Esophagus muscularis mucosa (tissue), 3 donors: Measurements from ENCODE around the gene MAMDC2.

Source experiments
- CTCF ChIP-seq, 3 experiments: fragments of 200-600 bp in 2 of 3; fragments of 450-650 bp in 1 of 3; sonication (generic) in 2 of 3; IDR thresholded peaks; one replicate each; pipeline ENCODE4 v1.5.1; 2017 to 2019; ENCODE audit warnings: antibody characterized with exemption in 3 of 3, mild to moderate bottlenecking in 2 of 3, moderate library complexity in 1 of 3
- POLR2A ChIP-seq: fragments of 450-650 bp; IDR thresholded peaks from one replicate; pipeline ENCODE4 v1.6.1; 2017; ENCODE audit warnings: antibody characterized with exemption, moderate library complexity, mild to moderate bottlenecking, low read depth
- POLR2AphosphoS5 ChIP-seq, 2 donors: sonication (generic); formaldehyde crosslinking; IDR thresholded peaks; one replicate each; pipeline ENCODE4 v1.6.1; 2017; ENCODE audit warnings: antibody characterized with exemption in 2 of 2

DNA sequence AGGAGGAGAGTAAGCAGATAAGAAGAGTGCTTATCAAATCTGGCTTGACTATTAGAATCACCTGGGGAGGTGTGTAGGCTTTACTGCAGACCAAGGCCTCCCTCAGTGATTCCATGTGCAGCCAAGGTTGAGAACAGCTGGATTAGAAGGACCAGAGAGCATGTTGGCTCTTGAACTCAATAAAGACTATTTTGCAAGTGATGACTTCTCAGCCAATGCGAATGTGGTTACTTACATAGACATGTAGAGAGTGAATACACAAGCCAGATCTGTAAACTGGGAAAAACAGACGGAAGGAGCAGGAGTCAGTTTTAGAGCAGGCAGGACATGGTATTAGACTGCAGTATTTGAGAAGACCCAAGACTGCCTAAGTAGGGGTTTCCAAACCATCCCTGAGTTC is 48.5 kb downstream of the MAMDC2 start:
- TF ChIP-seq POLR2A: no peak
- TF ChIP-seq CTCF (IDR thresholded peaks at IDR 0.05): no peak
- no peak for TF ChIP-seq POLR2AphosphoS5 (IDR thresholded peaks at IDR 0.05)
